GM18526 (cell line): ENCODE results near the gene SNRPF.

Source experiments
- POLR2A ChIP-seq: IDR thresholded peaks from 3 replicates; pipeline ENCODE4 v1.6.1; 2011; ENCODE audit not compliant: insufficient read length; ENCODE audit errors: extremely low read depth

The SNRPF gene

GRCh38 chr12:95852133-95852532, 6.6 kb upstream of the SNRPF start:
- TF ChIP-seq POLR2A, result no peak

GRCh38 chr12:95857156-95857555, 1.6 kb upstream of the SNRPF start:
- no peak for TF ChIP-seq POLR2A

GRCh38 chr12:95857799-95858198, 953 bp upstream of the SNRPF start:
- TF ChIP-seq POLR2A, result no peak

- no peak for TF ChIP-seq POLR2A
Observed at GRCh38 chr12:95859344-95859816, 628 bp downstream of the SNRPF start.

GRCh38 chr12:95859947-95860850, 1.4 kb downstream of the SNRPF start:
- no peak for TF ChIP-seq POLR2A

- TF ChIP-seq POLR2A, result no peak
Observed at GRCh38 chr12:95862038-95862437, 3.3 kb downstream of the SNRPF start.

GRCh38 chr12:95863337-95863736, 4.6 kb downstream of the SNRPF start:
- TF ChIP-seq POLR2A, result no peak

- no peak for TF ChIP-seq POLR2A
Observed at GRCh38 chr12:95870897-95871296, 12.1 kb downstream of the SNRPF start.

GRCh38 chr12:95874452-95874851, 15.7 kb downstream of the SNRPF start:
- TF ChIP-seq POLR2A, result no peak

- TF ChIP-seq POLR2A, result no peak
Observed at GRCh38 chr12:95877622-95878021, 18.9 kb downstream of the SNRPF start.

GRCh38 chr12:95880895-95881294, 22.1 kb downstream of the SNRPF start:
- TF ChIP-seq POLR2A, result no peak

GRCh38 chr12:95881331-95881955, 22.7 kb downstream of the SNRPF start:
- TF ChIP-seq POLR2A, result no peak

GRCh38 chr12:95882080-95882479, 23.3 kb downstream of the SNRPF start:
- TF ChIP-seq POLR2A, result no peak

- no peak for TF ChIP-seq POLR2A
Observed at GRCh38 chr12:95882873-95883272, 24.1 kb downstream of the SNRPF start.

- no peak for TF ChIP-seq POLR2A
Observed at GRCh38 chr12:95884998-95885397, 26.2 kb downstream of the SNRPF start.

GRCh38 chr12:95887311-95887710, 28.6 kb downstream of the SNRPF start:
- no peak for TF ChIP-seq POLR2A

- TF ChIP-seq POLR2A, result no peak
Observed at GRCh38 chr12:95890958-95891357, 32.2 kb downstream of the SNRPF start.

GRCh38 chr12:95896846-95897245, 38.1 kb downstream of the SNRPF start:
- no peak for TF ChIP-seq POLR2A
